ENCODE results near the gene DAAM1. TPM values are rescaled to one million over a fixed set of nuclear protein-coding genes. Genes with fewer than 3 reads are reported as not detected.

Gene DAAM1
- total and polyA plus RNA-seq, 8 donors = 5.8 to 204 (median 31.3) TPM

- H3K27ac ChIP-seq = peak overlapping the region in 4 of 5 donors; percentile 69 to 82 (median 76)
These were observed 148.2 kb downstream of the DAAM1 start for GRCh38 chr14:59336706-59337105.

GRCh38 chr14:59337141-59337611, 148.7 kb downstream of the DAAM1 start:
- intact Hi-C loops (cut with DNase I; ENCODE audit: low total_unique reads) = no loop called here
- Histone ChIP-seq H3K4me1 (peaks cover 5 to 51% (median 37%) of the 10 kb centered on the region in 4 donors), H3K27me3 (no peaks in the 10 kb centered on the region), H3K27ac (peak overlapping the region; percentile 1 to 82 (median 76)), H3K9me3 (no peaks in the 10 kb centered on the region), H3K36me3 (peaks cover 0 to 25% (median 10%) of the 10 kb centered on the region in 4 donors), H3K4me3 (no peak overlapping the region)
- peak; percentile 29 to 73 for DNase-seq
- WGBS, 5 donors = 48 to 87% (median 56%) methylated on average over 4 of the region's 4 CpGs
- TF ChIP-seq EP300 (IDR thresholded peaks at IDR 0.05) (peak; percentile 25), POLR2AphosphoS5 (IDR thresholded peaks at IDR 0.05) (peak in 2 of 3 donors; percentile 29 to 52), CTCF (IDR thresholded peaks at IDR 0.05) (no peak), POLR2A (IDR thresholded peaks at IDR 0.05) (no peak)

More at GRCh38 chr14:59336706-59337105, 148.2 kb downstream of the DAAM1 start:
- TF ChIP-seq POLR2A (IDR thresholded peaks at IDR 0.05) (no peak), POLR2AphosphoS5 (IDR thresholded peaks at IDR 0.05) (no peak), EP300 (IDR thresholded peaks at IDR 0.05) (no peak), CTCF (IDR thresholded peaks at IDR 0.05) (no peak)
- Histone ChIP-seq H3K4me3 (no peak overlapping the region), H3K27me3 (no peaks in the 10 kb centered on the region), H3K4me1 (peaks cover 5 to 51% (median 37%) of the 10 kb centered on the region in 4 donors), H3K9me3 (no peaks in the 10 kb centered on the region), H3K36me3 (peaks cover 0 to 26% (median 12%) of the 10 kb centered on the region in 4 donors)
- no peak for DNase-seq
- intact Hi-C loops (cut with DNase I; ENCODE audit: low total_unique reads) = no loop called here
- WGBS, 5 donors = 73 to 93% (median 89%) methylated on average over 3 of the region's 3 CpGs

- H3K9me3 ChIP-seq = no peaks in the 10 kb centered on the region
- peaks cover 0 to 48% (median 27%) of the 10 kb centered on the region in 4 donors for H3K4me1 ChIP-seq
- H3K36me3 ChIP-seq = peaks cover 0 to 15% (median 10%) of the 10 kb centered on the region in 4 donors
- TF ChIP-seq POLR2A (IDR thresholded peaks at IDR 0.05) = no peak
- TF ChIP-seq EP300 (IDR thresholded peaks at IDR 0.05) = no peak
- TF ChIP-seq CTCF (IDR thresholded peaks at IDR 0.05) = no peak
- TF ChIP-seq POLR2AphosphoS5 (IDR thresholded peaks at IDR 0.05) = no peak
- H3K27ac ChIP-seq = peak overlapping the region in 3 of 5 donors; percentile 69 to 82 (median 77)
- no peak overlapping the region for H3K4me3 ChIP-seq
- H3K27me3 ChIP-seq = no peaks in the 10 kb centered on the region
- no peak for DNase-seq
- intact Hi-C loops (cut with DNase I; ENCODE audit: low total_unique reads) = no loop called here
- 69 to 94% (median 89%) methylated on average over 3 of the region's 3 CpGs for WGBS, 5 donors
These were observed 150.3 kb downstream of the DAAM1 start for GRCh38 chr14:59338761-59339160.

GRCh38 chr14:59339524-59340330, 151.3 kb downstream of the DAAM1 start:
- peak overlapping the region in 1 of 5 donors; percentile 82 for H3K27ac ChIP-seq
- TF ChIP-seq EP300 (IDR thresholded peaks at IDR 0.05) = no peak
- H3K9me3 ChIP-seq = no peaks in the 10 kb centered on the region
- peaks cover 0 to 12% (median 8%) of the 10 kb centered on the region in 4 donors for H3K36me3 ChIP-seq
- no peaks in the 10 kb centered on the region for H3K27me3 ChIP-seq
- intact Hi-C loops (cut with DNase I; ENCODE audit: low total_unique reads) = loop anchor here (10.0 kb wide), 1 partner anchor 825 kb away; no protein-coding TSS in a partner anchor
- DNase-seq = no peak
- 89 to 96% (median 91%) methylated on average over 6 of the region's 6 CpGs for WGBS, 5 donors
- H3K4me3 ChIP-seq = no peak overlapping the region
- H3K4me1 ChIP-seq = peaks cover 0 to 44% (median 22%) of the 10 kb centered on the region in 4 donors
